Frontal cortex (tissue), 4 donors: ENCODE data around the gene GRPEL1. TPM values are rescaled to one million over a fixed set of nuclear protein-coding genes. Genes with fewer than 3 reads are reported as not detected.

Source experiments
- DNase-seq, 2 donors: peaks; one replicate each; pipeline ENCODE4 v3.0.0; 2012; ENCODE audit warnings: low spot score in 2 of 2
- FAIRE-seq: peaks from 2 replicates; lab custom pipeline; 2012; peaks lifted over from hg19 to GRCh38; lab: Jason Lieb, UNC
- total RNA-seq: library from RNA; depleted of rRNA; stranded (reverse); fragments of >200 nt; gene quantifications from one replicate; pipeline ENCODE4 v1.2.3, GENCODE V29; 2014
- donor health status: control.
- donor health status: control.
- donor health status: control.

Gene GRPEL1
- total RNA-seq, 1 donor from 2014 or later, result 15.1 TPM

- DNase-seq (no peak), FAIRE-seq (no peak)
Measured at GRCh38 chr4:7030856-7031255, 37.0 kb downstream of the GRPEL1 start.

- no peak for FAIRE-seq
- DNase-seq, result no peak
Measured at GRCh38 chr4:7029921-7030320, 37.9 kb downstream of the GRPEL1 start.

- DNase-seq, result no peak
Measured at GRCh38 chr4:7029212-7029611, 38.7 kb downstream of the GRPEL1 start.

GRCh38 chr4:7027913-7028312 lies 40.0 kb downstream of the GRPEL1 start:
- no peak for FAIRE-seq

More at GRCh38 chr4:7029212-7029611, 38.7 kb downstream of the GRPEL1 start:
- no peak for FAIRE-seq

GRCh38 chr4:7027284-7027683 lies 40.6 kb downstream of the GRPEL1 start:
- DNase-seq (no peak), FAIRE-seq (no peak)

More at GRCh38 chr4:7027913-7028312, 40.0 kb downstream of the GRPEL1 start:
- no peak for DNase-seq

- FAIRE-seq, result no peak
- DNase-seq, result no peak
Measured at GRCh38 chr4:7026107-7026506, 41.8 kb downstream of the GRPEL1 start.

- DNase-seq (no peak), FAIRE-seq (no peak)
Measured at GRCh38 chr4:7025040-7025602, 42.7 kb downstream of the GRPEL1 start.

GRCh38 chr4:7024336-7024890 lies 43.5 kb downstream of the GRPEL1 start:
- DNase-seq (no peak), FAIRE-seq (no peak)

- DNase-seq (no peak), FAIRE-seq (no peak)
Measured at GRCh38 chr4:7023901-7024300, 44.0 kb downstream of the GRPEL1 start.

GRCh38 chr4:7023486-7023885 lies 44.4 kb downstream of the GRPEL1 start:
- DNase-seq (no peak), FAIRE-seq (no peak)

GRCh38 chr4:7021930-7022664 lies 45.8 kb downstream of the GRPEL1 start:
- no peak for DNase-seq
- no peak for FAIRE-seq

- FAIRE-seq, result no peak
- DNase-seq, result no peak
Measured at GRCh38 chr4:7021355-7021754, 46.5 kb downstream of the GRPEL1 start.

GRCh38 chr4:7020856-7021255 lies 47.0 kb downstream of the GRPEL1 start:
- FAIRE-seq, result no peak

GRCh38 chr4:7020290-7020689 lies 47.6 kb downstream of the GRPEL1 start:
- DNase-seq, result no peak
- no peak for FAIRE-seq

More at GRCh38 chr4:7020856-7021255, 47.0 kb downstream of the GRPEL1 start:
- DNase-seq, result no peak

- DNase-seq (no peak), FAIRE-seq (no peak)
Measured at GRCh38 chr4:7019367-7019766, 48.5 kb downstream of the GRPEL1 start.

GRCh38 chr4:7018281-7018680 lies 49.6 kb downstream of the GRPEL1 start:
- FAIRE-seq (no peak), DNase-seq (no peak)

- no peak for DNase-seq
- FAIRE-seq, result no peak
Measured at GRCh38 chr4:7017446-7018048, 50.3 kb downstream of the GRPEL1 start.

- DNase-seq (no peak), FAIRE-seq (no peak)
Measured at GRCh38 chr4:7016512-7016911, 51.4 kb downstream of the GRPEL1 start.

- FAIRE-seq (no peak), DNase-seq (no peak)
Measured at GRCh38 chr4:7016086-7016485, 51.8 kb downstream of the GRPEL1 start.

- FAIRE-seq (no peak), DNase-seq (no peak)
Measured at GRCh38 chr4:7015383-7016035, 52.4 kb downstream of the GRPEL1 start.
